Lower lobe of right lung (tissue), 2 donors: ENCODE data around the gene KCNIP3. TPM values are rescaled to one million over a fixed set of nuclear protein-coding genes. Genes with fewer than 3 reads are reported as not detected.

Experiments used
- ATAC-seq, 2 donors: fragments of 200-7000 bp; cut with Tn5 transposase; one replicate each; pipeline ENCODE4 v1.9.1; 2020 to 2022; ENCODE audit warnings: mild to moderate bottlenecking in 2 of 2, moderate library complexity in 2 of 2
- DNase-seq: peaks from one replicate; pipeline ENCODE4 v3.0.0-alpha.2; 2020
- H3K27ac ChIP-seq: fragments of 200-600 bp; one replicate; pipeline ENCODE4 v1.8.0; 2022
- H3K27me3 ChIP-seq: fragments of 200-600 bp; one replicate; pipeline ENCODE4 v1.8.0; 2022; ENCODE audit warnings: low read depth
- H3K36me3 ChIP-seq: fragments of 200-600 bp; one replicate; pipeline ENCODE4 v1.8.0; 2022; ENCODE audit warnings: mild to moderate bottlenecking
- H3K4me1 ChIP-seq: fragments of 200-600 bp; one replicate; pipeline ENCODE4 v1.8.0; 2022
- H3K4me3 ChIP-seq: fragments of 200-600 bp; one replicate; pipeline ENCODE4 v1.8.0; 2022; ENCODE audit warnings: mild to moderate bottlenecking
- H3K9me3 ChIP-seq: fragments of 200-600 bp; one replicate; pipeline ENCODE4 v1.8.0; 2022
- intact Hi-C: fragments of 100-400 bp; cut with DNase I; formaldehyde crosslinking; loops from one replicate; pipeline ENCODE4 v1.11.0; 2022
- total RNA-seq: library from RNA; stranded (reverse); fragmentation: NEBNext Ultra II Directional; extraction: Animal tissue kit (Norgen Biotek cat#: 25700); gene quantifications from one replicate; pipeline ENCODE4 v1.2.1, GENCODE V29; 2021
- TF ChIP-seq, protein P1 (sequence below): fragments of 200-600 bp; IDR thresholded peaks from one replicate; pipeline ENCODE4 v1.8.0; 2022; ENCODE audit warnings: antibody characterized with exemption, mild to moderate bottlenecking
- donor health status: DM: no; HTN: yes; CAD: no; lungs with severe emphysema.

Gene KCNIP3
- total RNA-seq, 1 donor from 2014 or later, result 2.6 TPM

- Histone ChIP-seq H3K27ac (no peak overlapping the region), H3K36me3 (no peaks in the 10 kb centered on the region), H3K4me3 (no peak overlapping the region), H3K27me3 (no peaks in the 10 kb centered on the region), H3K4me1 (no peaks in the 10 kb centered on the region), H3K9me3 (no peaks in the 10 kb centered on the region)
- TF ChIP-seq, protein P1, sequence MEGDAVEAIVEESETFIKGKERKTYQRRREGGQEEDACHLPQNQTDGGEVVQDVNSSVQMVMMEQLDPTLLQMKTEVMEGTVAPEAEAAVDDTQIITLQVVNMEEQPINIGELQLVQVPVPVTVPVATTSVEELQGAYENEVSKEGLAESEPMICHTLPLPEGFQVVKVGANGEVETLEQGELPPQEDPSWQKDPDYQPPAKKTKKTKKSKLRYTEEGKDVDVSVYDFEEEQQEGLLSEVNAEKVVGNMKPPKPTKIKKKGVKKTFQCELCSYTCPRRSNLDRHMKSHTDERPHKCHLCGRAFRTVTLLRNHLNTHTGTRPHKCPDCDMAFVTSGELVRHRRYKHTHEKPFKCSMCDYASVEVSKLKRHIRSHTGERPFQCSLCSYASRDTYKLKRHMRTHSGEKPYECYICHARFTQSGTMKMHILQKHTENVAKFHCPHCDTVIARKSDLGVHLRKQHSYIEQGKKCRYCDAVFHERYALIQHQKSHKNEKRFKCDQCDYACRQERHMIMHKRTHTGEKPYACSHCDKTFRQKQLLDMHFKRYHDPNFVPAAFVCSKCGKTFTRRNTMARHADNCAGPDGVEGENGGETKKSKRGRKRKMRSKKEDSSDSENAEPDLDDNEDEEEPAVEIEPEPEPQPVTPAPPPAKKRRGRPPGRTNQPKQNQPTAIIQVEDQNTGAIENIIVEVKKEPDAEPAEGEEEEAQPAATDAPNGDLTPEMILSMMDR, result no peak
- DNase-seq (peak; percentile 0), ATAC-seq (no peak)
- intact Hi-C loops, result no loop called here
Measured at GRCh38 chr2:95264624-95265023, 32.5 kb upstream of the KCNIP3 start.

- Histone ChIP-seq H3K4me3 (no peak overlapping the region), H3K4me1 (no peaks in the 10 kb centered on the region), H3K27me3 (no peaks in the 10 kb centered on the region), H3K36me3 (no peaks in the 10 kb centered on the region), H3K9me3 (no peaks in the 10 kb centered on the region), H3K27ac (no peak overlapping the region)
- no peak for ATAC-seq
- peak; percentile 17 for DNase-seq
- TF ChIP-seq, protein P1, result no peak
- intact Hi-C loops, result no loop called here
Measured at GRCh38 chr2:95265182-95265581, 32.0 kb upstream of the KCNIP3 start.

GRCh38 chr2:95266781-95267430 lies 30.2 kb upstream of the KCNIP3 start:
- no peak overlapping the region for H3K27ac ChIP-seq
- H3K9me3 ChIP-seq, result no peaks in the 10 kb centered on the region
- H3K27me3 ChIP-seq, result no peaks in the 10 kb centered on the region
- no peak overlapping the region for H3K4me3 ChIP-seq
- H3K36me3 ChIP-seq, result no peaks in the 10 kb centered on the region
- H3K4me1 ChIP-seq, result no peaks in the 10 kb centered on the region
- intact Hi-C loops, result no loop called here
- no peak for ATAC-seq
- TF ChIP-seq, protein P1, result no peak
- DNase-seq, result peak; percentile 24

GRCh38 chr2:95267458-95268210 lies 29.5 kb upstream of the KCNIP3 start:
- DNase-seq, result peak; percentile 21
- H3K9me3 ChIP-seq, result no peaks in the 10 kb centered on the region
- no peaks in the 10 kb centered on the region for H3K27me3 ChIP-seq
- peak in 1 of 2 donors; percentile 18 for ATAC-seq
- TF ChIP-seq, protein P1, result no peak
- H3K36me3 ChIP-seq, result no peaks in the 10 kb centered on the region
- no peak overlapping the region for H3K27ac ChIP-seq
- no peaks in the 10 kb centered on the region for H3K4me1 ChIP-seq
- no peak overlapping the region for H3K4me3 ChIP-seq
- intact Hi-C loops, result no loop called here

- no peaks in the 10 kb centered on the region for H3K27me3 ChIP-seq
- H3K4me1 ChIP-seq, result no peaks in the 10 kb centered on the region
- TF ChIP-seq, protein P1, result no peak
- ATAC-seq, result no peak
- H3K9me3 ChIP-seq, result no peaks in the 10 kb centered on the region
- H3K27ac ChIP-seq, result no peak overlapping the region
- peak; percentile 23 for DNase-seq
- no peak overlapping the region for H3K4me3 ChIP-seq
- H3K36me3 ChIP-seq, result no peaks in the 10 kb centered on the region
- intact Hi-C loops, result no loop called here
Measured at GRCh38 chr2:95268211-95269035, 28.7 kb upstream of the KCNIP3 start.
